ENCODE measurements around the gene NTF4.
"Not testable (repeated sequence)": the region's sequence is repeated elsewhere in the genome, so short reads cannot be mapped to it uniquely, and the experiment has no call there.

GRCh38 chr19:49025088-49025487 is 39.5 kb downstream of the NTF4 start:
- TF ChIP-seq CTCF, POLR2A (IDR thresholded peaks at IDR 0.05): not testable (repeated sequence)

All from thyroid gland (tissue), 4 donors.